Chondrocyte (in vitro differentiated cells): ENCODE data around the gene KCNG4. TPM values are rescaled to one million over a fixed set of nuclear protein-coding genes. Genes with fewer than 3 reads are reported as not detected.

Experiments used
- DNase-seq: peaks from one replicate; pipeline ENCODE4 v3.0.0; 2021; ENCODE audit warnings: mixed read lengths, low spot score
- H3K27ac Mint-ChIP-seq: one replicate; pipeline ENCODE4 v1.8.0; 2021; ENCODE audit warnings: mild to moderate bottlenecking, moderate library complexity, mixed read lengths; ENCODE audit not compliant: unreplicated experiment
- H3K27me3 Mint-ChIP-seq: 2 replicates; pipeline ENCODE4 v1.8.0; 2021; ENCODE audit warnings: low read depth, mixed read lengths
- H3K36me3 Mint-ChIP-seq: 2 replicates; pipeline ENCODE4 v1.8.0; 2021; ENCODE audit warnings: low read depth, mixed read lengths
- H3K4me1 Mint-ChIP-seq: 2 replicates; pipeline ENCODE4 v1.8.0; 2021; ENCODE audit warnings: low read depth, mild to moderate bottlenecking, mixed read lengths
- H3K4me3 Mint-ChIP-seq: one replicate; pipeline ENCODE4 v1.8.0; 2021; ENCODE audit warnings: mild to moderate bottlenecking, moderate library complexity, mixed read lengths; ENCODE audit not compliant: unreplicated experiment
- H3K9me3 Mint-ChIP-seq: 2 replicates; pipeline ENCODE4 v1.8.0; 2021; ENCODE audit warnings: low read depth, mixed read lengths
- total RNA-seq: library from RNA; stranded (reverse); gene quantifications from 3 replicates; pipeline ENCODE4 v1.2.1, GENCODE V29; 2021
- TF ChIP-seq, protein P1 (sequence below): fragments of 200-600 bp; sonication (generic); IDR thresholded peaks from 2 replicates; pipeline ENCODE4 v1.5.0; 2021; ENCODE audit warnings: antibody characterized with exemption, mild to moderate bottlenecking, moderate library complexity

Gene KCNG4
- total RNA-seq, 1 donor from 2014 or later: not detected

DNA sequence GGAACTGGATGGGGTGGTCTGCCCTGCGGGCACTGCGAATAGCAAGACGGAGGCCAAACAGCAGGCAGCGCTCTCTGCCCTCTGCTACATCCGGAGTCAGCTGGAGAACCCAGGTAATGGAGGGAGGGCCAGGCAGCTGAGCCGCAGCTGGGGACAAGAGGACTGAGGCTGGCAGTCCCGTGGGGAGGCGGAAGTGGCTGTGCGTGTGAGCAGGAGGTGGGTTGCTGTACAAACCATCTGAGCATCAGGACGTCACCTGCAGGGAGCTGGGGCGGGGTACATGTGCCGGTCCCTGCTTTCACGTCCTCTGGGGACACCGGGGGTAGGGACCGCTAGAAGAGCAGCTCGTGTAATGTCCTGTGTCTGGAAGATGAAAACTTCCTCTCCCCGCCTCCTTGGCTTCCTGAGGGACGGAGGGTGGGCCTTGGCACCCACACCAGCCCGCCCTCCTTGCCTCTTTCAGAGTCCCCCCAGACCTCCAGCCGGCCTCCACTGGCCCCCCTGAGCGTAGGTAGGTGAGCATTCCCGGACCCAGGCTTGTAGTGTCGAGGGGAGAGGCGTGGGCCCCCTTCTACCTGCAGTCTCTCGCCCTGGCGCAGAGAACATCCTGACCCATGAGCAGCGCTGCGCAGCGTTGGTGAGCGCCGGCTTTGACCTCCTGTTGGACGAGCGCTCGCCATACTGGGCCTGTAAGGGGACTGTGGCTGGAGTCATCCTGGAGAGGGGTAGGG lies 45.2 kb downstream of the KCNG4 start:
- TF ChIP-seq, protein P1, sequence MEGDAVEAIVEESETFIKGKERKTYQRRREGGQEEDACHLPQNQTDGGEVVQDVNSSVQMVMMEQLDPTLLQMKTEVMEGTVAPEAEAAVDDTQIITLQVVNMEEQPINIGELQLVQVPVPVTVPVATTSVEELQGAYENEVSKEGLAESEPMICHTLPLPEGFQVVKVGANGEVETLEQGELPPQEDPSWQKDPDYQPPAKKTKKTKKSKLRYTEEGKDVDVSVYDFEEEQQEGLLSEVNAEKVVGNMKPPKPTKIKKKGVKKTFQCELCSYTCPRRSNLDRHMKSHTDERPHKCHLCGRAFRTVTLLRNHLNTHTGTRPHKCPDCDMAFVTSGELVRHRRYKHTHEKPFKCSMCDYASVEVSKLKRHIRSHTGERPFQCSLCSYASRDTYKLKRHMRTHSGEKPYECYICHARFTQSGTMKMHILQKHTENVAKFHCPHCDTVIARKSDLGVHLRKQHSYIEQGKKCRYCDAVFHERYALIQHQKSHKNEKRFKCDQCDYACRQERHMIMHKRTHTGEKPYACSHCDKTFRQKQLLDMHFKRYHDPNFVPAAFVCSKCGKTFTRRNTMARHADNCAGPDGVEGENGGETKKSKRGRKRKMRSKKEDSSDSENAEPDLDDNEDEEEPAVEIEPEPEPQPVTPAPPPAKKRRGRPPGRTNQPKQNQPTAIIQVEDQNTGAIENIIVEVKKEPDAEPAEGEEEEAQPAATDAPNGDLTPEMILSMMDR: no peak
- no peak overlapping the region for H3K4me3 Mint-ChIP-seq
- no peaks in the 10 kb centered on the region for H3K9me3 Mint-ChIP-seq
- H3K36me3 Mint-ChIP-seq: no peaks in the 10 kb centered on the region
- no peak overlapping the region for H3K27ac Mint-ChIP-seq
- DNase-seq: no peak
- peaks cover 10% of the 10 kb centered on the region for H3K4me1 Mint-ChIP-seq
- H3K27me3 Mint-ChIP-seq: peaks cover 27% of the 10 kb centered on the region

DNA sequence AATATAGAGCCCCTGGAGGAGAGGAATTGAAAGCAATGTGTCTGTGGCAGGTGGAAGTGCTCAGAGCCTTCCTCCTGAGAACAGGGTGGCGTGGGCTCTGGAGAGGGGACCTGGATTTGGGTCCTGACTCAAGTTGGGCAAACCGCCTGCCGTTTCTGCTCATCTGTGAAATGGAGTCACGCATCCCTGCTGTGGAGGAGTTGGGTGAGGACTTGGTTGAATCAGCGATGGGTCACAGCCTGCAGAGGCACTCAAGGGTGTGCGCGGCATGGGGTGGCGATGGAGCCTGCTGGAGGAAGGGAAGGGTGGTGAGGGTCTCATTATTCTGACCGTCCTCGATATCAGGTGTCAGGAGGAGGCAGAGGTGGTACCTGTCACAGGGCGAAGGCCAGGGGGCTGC lies 45.8 kb downstream of the KCNG4 start:
- DNase-seq: no peak
- TF ChIP-seq, protein P1: no peak
- Mint-ChIP-seq H3K9me3 (no peaks in the 10 kb centered on the region), H3K4me1 (peaks cover 8% of the 10 kb centered on the region), H3K27ac (no peak overlapping the region), H3K27me3 (peaks cover 24% of the 10 kb centered on the region), H3K4me3 (no peak overlapping the region), H3K36me3 (no peaks in the 10 kb centered on the region)

DNA sequence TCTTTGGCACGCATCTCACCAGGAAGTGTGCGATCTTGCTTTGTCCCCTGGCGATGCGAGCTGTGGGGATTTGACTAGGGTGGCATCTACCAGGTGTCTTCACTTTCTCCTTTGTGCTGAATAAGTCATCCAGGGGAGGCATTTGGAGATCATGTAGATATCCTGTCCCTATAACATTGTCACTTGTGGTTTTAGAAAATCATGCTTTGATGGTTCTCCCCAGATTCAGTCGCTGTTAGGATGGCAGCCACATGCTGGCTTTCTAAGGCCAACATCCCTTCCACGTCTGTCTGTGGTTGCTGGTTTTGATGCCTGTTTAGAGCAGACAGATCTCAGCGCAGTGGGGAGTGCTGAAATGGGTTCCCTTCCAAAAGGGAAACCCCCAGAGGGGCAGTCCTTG lies 46.3 kb downstream of the KCNG4 start:
- H3K27me3 Mint-ChIP-seq: peaks cover 24% of the 10 kb centered on the region
- H3K27ac Mint-ChIP-seq: no peak overlapping the region
- TF ChIP-seq, protein P1: no peak
- no peaks in the 10 kb centered on the region for H3K36me3 Mint-ChIP-seq
- DNase-seq: no peak
- H3K9me3 Mint-ChIP-seq: no peaks in the 10 kb centered on the region
- peaks cover 3% of the 10 kb centered on the region for H3K4me1 Mint-ChIP-seq
- no peak overlapping the region for H3K4me3 Mint-ChIP-seq

DNA sequence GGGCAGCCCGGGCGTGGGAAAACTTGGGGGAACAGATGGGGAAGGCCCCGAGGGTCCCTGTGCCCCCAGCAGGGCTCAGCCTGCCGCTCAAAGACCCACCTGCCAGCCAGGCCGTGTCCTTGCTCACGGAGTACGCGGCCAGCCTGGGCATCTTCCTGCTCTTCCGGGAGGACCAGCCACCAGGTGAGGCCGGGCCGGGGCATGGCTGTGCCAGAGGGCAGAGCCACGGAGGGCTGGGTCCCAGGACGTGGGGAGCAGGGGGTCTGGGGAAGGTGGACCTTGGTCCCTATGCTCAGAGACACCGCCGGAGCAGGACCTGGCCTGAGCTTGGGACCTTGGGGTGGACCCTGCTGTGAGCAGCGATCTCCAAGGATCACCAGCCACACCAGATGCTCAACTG lies 48.3 kb downstream of the KCNG4 start:
- Mint-ChIP-seq H3K27me3 (peaks cover 20% of the 10 kb centered on the region), H3K4me3 (no peak overlapping the region), H3K27ac (no peak overlapping the region), H3K36me3 (no peaks in the 10 kb centered on the region), H3K4me1 (no peaks in the 10 kb centered on the region), H3K9me3 (no peaks in the 10 kb centered on the region)
- TF ChIP-seq, protein P1: no peak
- DNase-seq: no peak

DNA sequence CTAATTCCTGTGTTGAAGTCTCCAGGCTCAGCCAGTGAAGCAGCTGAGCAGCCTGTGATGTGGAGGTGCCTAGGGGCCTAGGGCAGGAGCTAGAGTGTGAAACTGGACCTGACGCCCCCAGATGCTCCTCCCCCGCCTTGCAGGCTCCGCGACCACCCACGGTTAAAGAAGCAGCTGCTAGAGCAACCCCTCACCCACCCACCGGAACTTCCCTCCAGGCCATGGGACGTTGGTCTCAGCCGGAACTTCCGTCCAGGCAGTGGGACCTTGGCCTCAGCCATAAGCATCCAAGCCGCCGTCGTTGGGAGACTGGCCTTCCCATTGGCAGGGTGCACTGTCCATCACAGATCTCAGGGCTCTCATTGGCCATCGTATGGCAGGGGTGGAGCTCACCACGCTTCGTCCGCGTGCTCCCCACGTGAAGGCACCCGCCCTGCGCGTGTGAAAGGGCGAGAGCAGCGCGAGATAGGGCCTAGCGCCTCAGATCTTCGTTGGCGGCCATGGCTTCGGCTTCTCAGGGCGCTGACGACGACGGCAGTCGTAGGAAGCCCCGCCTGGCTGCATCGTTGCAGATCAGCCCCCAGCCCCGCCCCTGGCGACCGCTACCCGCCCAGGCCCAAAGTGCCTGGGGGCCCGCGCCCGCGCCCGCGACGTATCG lies 49.0 kb downstream of the KCNG4 start, which contains the start of gene ADAD2:
Gene ADAD2, plus strand, starts transcription at position 427 of the 658 bp plus-strand sequence. Its CDS starts 74 bp downstream, at position 501.
- peaks cover 18% of the 10 kb centered on the region for H3K27me3 Mint-ChIP-seq
- no peak within 1 kb of the TSS for H3K27ac Mint-ChIP-seq
- no peaks in the 10 kb centered on the region for H3K36me3 Mint-ChIP-seq
- H3K9me3 Mint-ChIP-seq: no peaks in the 10 kb centered on the region
- no peak for DNase-seq
- TF ChIP-seq, protein P1: no peak
- H3K4me1 Mint-ChIP-seq: peaks cover 5% of the 10 kb centered on the region
- H3K4me3 Mint-ChIP-seq: no peak within 1 kb of the TSS
